Left colon (tissue), 2 donors: Measurements from ENCODE around the gene PHLPP1. TPM values are rescaled to one million over a fixed set of nuclear protein-coding genes. Genes with fewer than 3 reads are reported as not detected.

ENCODE experiments used
- ATAC-seq: fragments of 200-7000 bp; cut with Tn5 transposase; one replicate; pipeline ENCODE4 v1.9.1; 2020; ENCODE audit warnings: mild to moderate bottlenecking, moderate library complexity
- DNase-seq, 2 donors: peaks; one replicate each; pipeline ENCODE4 v3.0.0-alpha.2; 2020
- intact Hi-C, 2 donors: fragments of 100-400 bp; cut with DNase I in 1 of 2; cut with micrococcal nuclease in 1 of 2; formaldehyde crosslinking; loops; one replicate each; pipeline versions ENCODE4 v1.11.2 to v1.14.0; 2022; cut with DNase I, micrococcal nuclease
- total RNA-seq, 2 donors: library from RNA; stranded (reverse); fragmentation: NEBNext Ultra II Directional; extraction: Animal tissue kit (Norgen Biotek cat#: 25700); gene quantifications; one replicate each; pipeline ENCODE4 v1.2.1, GENCODE V29; 2021
- donor health status: DM: no; HTN: no; CAD: no.
- donor health status: DM: yes; HTN: yes; CAD: no.

The PHLPP1 gene
- total RNA-seq, 2 donors from 2014 or later, result 21.4 to 22.9 TPM

- ATAC-seq (no peak), DNase-seq (no peak)
- intact Hi-C loops, result no loop called here
Measured at GRCh38 chr18:62978251-62979049, 263.1 kb downstream of the PHLPP1 start.

- no peak for ATAC-seq
- intact Hi-C loops, result no loop called here
- DNase-seq, result peak in 1 of 2 donors; percentile 18
Measured at GRCh38 chr18:62979176-62979575, 263.8 kb downstream of the PHLPP1 start.

GRCh38 chr18:62979900-62980299 lies 264.6 kb downstream of the PHLPP1 start:
- DNase-seq (no peak), ATAC-seq (no peak)
- intact Hi-C loops, result loop anchor here (5.0 to 10.0 kb wide), 2 partner anchors 393 to 395 kb away; no protein-coding TSS in a partner anchor

GRCh38 chr18:62981566-62981965 lies 266.2 kb downstream of the PHLPP1 start:
- ATAC-seq, result no peak
- DNase-seq, result no peak
- intact Hi-C loops, result loop anchor here (5.0 to 10.0 kb wide), 2 partner anchors 394 to 397 kb away; no protein-coding TSS in a partner anchor

GRCh38 chr18:62982600-62983251 lies 267.4 kb downstream of the PHLPP1 start:
- intact Hi-C loops, result loop anchor here (5.0 to 10.0 kb wide), 2 partner anchors 395 to 398 kb away; no protein-coding TSS in a partner anchor
- peak; percentile 63 for ATAC-seq

GRCh38 chr18:62984656-62985315 lies 269.4 kb downstream of the PHLPP1 start:
- intact Hi-C loops, result loop anchor here (5.0 to 10.0 kb wide), 2 partner anchors 397 to 400 kb away; no protein-coding TSS in a partner anchor
- DNase-seq (no peak), ATAC-seq (no peak)

More at GRCh38 chr18:62982600-62983251, 267.4 kb downstream of the PHLPP1 start:
- DNase-seq, result peak in 1 of 2 donors; percentile 47

GRCh38 chr18:62986490-62986889 lies 271.1 kb downstream of the PHLPP1 start:
- ATAC-seq (no peak), DNase-seq (no peak)
- intact Hi-C loops, result loop anchor here in 1 of 2 donors (10.0 kb wide), 1 partner anchor 402 kb away; no protein-coding TSS in a partner anchor

DNA sequence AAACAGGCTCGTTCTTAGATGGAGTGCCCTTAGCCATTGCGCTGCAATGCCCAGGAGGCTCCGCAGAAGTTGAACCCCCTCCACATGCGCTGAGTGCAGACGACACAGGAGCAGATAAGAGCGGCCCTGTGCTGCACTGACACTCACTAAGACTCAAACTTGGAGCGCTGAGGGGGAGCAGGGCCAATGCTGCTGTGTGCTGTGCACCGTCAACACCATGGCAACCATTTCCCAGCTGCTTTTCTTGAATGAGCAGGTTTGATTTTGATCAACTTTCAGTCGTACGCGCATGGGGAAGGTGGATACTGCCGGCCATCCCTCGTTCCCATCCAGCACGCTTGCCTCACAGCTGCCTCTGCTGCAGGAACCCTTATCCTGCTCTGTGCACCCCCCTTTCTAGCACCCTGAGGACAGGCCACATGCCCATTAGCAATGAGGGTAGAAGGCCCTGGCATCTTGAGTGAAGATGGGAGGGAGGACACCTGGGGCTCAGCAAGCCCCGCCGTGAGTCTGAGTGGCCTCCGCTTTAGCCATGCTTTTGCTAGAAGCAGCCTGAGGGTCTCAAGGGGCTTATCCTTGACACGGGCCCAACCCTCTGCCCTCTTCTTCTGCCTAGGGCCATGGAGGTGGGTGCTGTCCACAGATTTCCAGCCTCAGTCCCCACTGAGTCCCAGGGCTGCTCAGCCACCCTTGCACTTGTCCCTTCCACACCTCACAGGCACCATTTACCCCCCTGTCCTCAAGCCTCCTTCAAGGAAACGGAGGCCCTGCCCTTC lies 271.9 kb downstream of the PHLPP1 start:
- intact Hi-C loops, result loop anchor here in 1 of 2 donors (10.0 kb wide), 1 partner anchor 402 kb away; no protein-coding TSS in a partner anchor
- DNase-seq, result no peak
- ATAC-seq, result peak; percentile 11

DNA sequence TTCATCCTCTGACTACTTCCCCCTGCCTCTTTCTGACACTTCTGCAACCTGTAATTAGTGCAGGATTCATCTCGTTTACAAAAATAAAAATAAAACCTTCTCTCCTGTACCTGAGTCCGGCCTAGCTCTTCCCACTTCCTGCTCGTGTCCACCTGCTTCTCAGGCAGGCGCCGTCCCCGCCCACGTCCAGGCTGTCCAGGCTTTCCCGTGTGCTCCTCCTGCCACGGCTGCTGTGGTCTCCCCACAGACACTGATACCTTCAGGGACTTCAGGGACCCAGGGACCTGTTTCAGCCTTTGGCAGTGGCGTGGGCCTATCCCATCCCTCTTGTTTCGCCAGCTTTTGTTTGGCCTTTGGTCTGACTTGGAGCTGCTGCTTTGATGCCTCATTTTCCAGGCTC lies 272.5 kb downstream of the PHLPP1 start:
- intact Hi-C loops, result loop anchor here in 1 of 2 donors (10.0 kb wide), 1 partner anchor 403 kb away; no protein-coding TSS in a partner anchor
- ATAC-seq (peak; percentile 55), DNase-seq (no peak)

DNA sequence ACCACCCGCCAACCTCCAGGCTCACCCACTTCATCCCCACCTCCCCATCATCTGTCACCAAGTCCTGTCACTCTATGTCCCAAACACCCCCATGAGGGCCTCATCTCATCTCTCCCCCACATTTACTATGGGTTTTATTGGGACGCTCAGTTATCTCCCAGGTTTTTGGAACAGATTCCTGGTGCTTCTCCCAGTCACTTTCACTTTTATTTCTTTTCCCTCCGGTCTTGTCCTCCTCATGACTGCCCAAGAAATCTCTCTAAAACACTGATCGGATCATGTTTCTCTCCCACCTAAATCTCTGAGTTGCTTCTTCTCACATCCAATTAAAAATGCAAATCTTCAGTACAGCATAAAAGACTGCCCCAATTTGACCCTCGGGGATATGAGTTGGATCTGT lies 273.1 kb downstream of the PHLPP1 start:
- ATAC-seq, result no peak
- DNase-seq, result no peak

GRCh38 chr18:62989195-62989594 lies 273.9 kb downstream of the PHLPP1 start:
- no peak for DNase-seq
- ATAC-seq, result no peak
- intact Hi-C loops, result loop anchor here in 1 of 2 donors (10.0 kb wide), 1 partner anchor 404 kb away; no protein-coding TSS in a partner anchor

More for the DNA sequence above, 273.1 kb downstream of the PHLPP1 start:
- intact Hi-C loops, result loop anchor here in 1 of 2 donors (10.0 kb wide), 1 partner anchor 404 kb away; no protein-coding TSS in a partner anchor

GRCh38 chr18:62990653-62991052 lies 275.3 kb downstream of the PHLPP1 start:
- ATAC-seq (no peak), DNase-seq (no peak)
- intact Hi-C loops, result no loop called here

GRCh38 chr18:62991389-62991788 lies 276.0 kb downstream of the PHLPP1 start:
- DNase-seq (no peak), ATAC-seq (no peak)
- intact Hi-C loops, result no loop called here

DNA sequence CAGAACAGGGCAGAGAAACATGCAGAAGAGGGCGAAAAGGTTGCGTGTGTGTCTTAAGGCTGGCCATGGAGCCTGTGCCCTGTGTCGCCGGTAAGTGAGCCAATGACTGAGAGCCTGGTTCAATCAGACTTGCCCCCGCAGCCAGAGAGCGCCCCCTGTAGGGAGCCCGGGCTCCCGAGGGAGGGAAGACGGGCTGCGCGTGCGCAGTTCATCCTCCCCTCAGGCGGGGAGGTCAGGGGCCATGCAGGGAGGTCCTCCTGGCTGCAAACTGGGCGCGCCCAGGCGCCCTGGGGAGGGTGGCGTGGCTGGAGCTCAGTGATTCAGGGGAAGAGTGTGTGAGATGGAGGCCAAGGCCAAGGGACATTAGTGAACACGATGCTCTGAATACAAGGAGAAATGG lies 276.6 kb downstream of the PHLPP1 start:
- intact Hi-C loops, result no loop called here
- DNase-seq, result no peak
- ATAC-seq, result no peak

DNA sequence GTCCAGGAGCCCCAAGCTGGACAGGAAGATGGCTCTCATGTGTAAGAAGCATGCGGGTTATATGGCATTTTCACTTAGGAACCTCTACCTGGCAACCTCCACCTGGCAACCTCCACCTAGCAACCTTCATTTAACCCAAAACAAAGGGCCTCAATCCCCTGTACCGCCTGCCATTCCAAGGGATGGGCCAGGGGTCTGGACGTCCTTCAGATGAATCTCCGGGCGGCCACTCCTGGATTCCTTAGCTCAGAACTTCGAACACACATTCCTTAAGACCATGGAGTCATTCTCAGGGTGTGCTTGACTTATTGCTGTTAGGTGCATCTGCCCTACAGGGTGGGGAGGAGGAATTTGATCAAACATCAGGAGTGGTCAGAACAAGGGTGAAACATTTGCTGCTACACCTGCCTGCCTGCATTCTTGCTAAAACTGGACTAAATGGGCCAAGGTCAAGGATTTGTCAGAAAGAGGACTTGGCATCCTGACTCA lies 277.6 kb downstream of the PHLPP1 start:
- ATAC-seq, result no peak
- no peak for DNase-seq
- intact Hi-C loops, result no loop called here

GRCh38 chr18:62996566-62996965 lies 281.2 kb downstream of the PHLPP1 start:
- no peak for ATAC-seq
- intact Hi-C loops, result no loop called here
- no peak for DNase-seq

GRCh38 chr18:62997076-62997475 lies 281.7 kb downstream of the PHLPP1 start:
- DNase-seq, result no peak
- ATAC-seq, result no peak
- intact Hi-C loops, result no loop called here

DNA sequence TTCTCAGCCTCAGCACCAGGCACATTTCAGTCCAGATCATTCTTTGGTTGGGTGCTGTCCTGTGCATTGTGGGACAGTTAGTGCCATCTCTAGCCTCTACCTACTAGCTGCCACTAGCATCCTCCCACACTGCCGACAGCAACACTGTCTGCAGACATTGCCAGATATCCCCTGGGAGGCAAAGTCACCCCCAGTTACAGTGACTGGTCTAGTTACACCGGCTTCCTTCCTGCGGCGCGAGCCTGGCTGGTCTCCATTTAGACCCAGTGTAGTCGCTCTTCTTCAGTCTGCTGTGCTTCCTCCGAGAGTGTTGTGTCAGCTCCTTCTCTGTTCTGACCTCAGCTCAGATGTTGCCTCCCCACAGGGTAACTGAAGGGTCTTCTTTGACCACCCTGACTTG lies 283.1 kb downstream of the PHLPP1 start:
- intact Hi-C loops, result no loop called here
- no peak for DNase-seq
- ATAC-seq, result no peak
